Loucy (cell line): Measurements from ENCODE around the gene CDS2.

Source experiments
- H2AFZ ChIP-seq: fragments of 200-600 bp; sonication (generic); 2 replicates; pipeline ENCODE4 v1.6.0; 2016; ENCODE audit warnings: antibody characterized with exemption, mild to moderate bottlenecking, low read length, moderate library complexity
- H3F3A ChIP-seq: fragments of 200-600 bp; 2 replicates; pipeline ENCODE4 v1.6.0; 2016; ENCODE audit warnings: antibody characterized with exemption, low read depth, mild to moderate bottlenecking
- H3K27me3 ChIP-seq: fragments of 200-600 bp; sonication (generic); 2 replicates; pipeline ENCODE4 v1.6.1; 2014; ENCODE audit warnings: low read length, mild to moderate bottlenecking; ENCODE audit not compliant: insufficient read depth, poor library complexity, severe bottlenecking
- H3K36me3 ChIP-seq: fragments of 200-600 bp; sonication (generic); 2 replicates; pipeline ENCODE4 v1.6.1; 2016; ENCODE audit warnings: low read length; ENCODE audit not compliant: insufficient read depth
- H3K4me1 ChIP-seq: fragments of 200-600 bp; sonication (generic); 2 replicates; pipeline ENCODE4 v1.5.1; 2014; ENCODE audit warnings: low read length, mild to moderate bottlenecking; ENCODE audit not compliant: insufficient read depth, poor library complexity, severe bottlenecking
- H3K4me2 ChIP-seq: fragments of 200-600 bp; sonication (generic); 2 replicates; pipeline ENCODE4 v1.6.0; 2014; ENCODE audit warnings: antibody characterized with exemption, low read length, low read depth, mild to moderate bottlenecking; ENCODE audit not compliant: poor library complexity, severe bottlenecking
- H3K4me3 ChIP-seq: fragments of 200-600 bp; sonication (generic); 2 replicates; pipeline ENCODE4 v1.5.1; 2014; ENCODE audit warnings: low read length, mild to moderate bottlenecking, mixed read lengths; ENCODE audit not compliant: poor library complexity, severe bottlenecking
- H3K79me2 ChIP-seq: fragments of 200-600 bp; sonication (generic); 2 replicates; pipeline ENCODE4 v1.6.1; 2014; ENCODE audit warnings: low read length; ENCODE audit not compliant: insufficient read depth
- H3K9ac ChIP-seq: fragments of 200-600 bp; sonication (generic); 2 replicates; pipeline ENCODE4 v1.6.0; 2014; ENCODE audit warnings: mild to moderate bottlenecking, low read depth, low read length, moderate library complexity; ENCODE audit not compliant: poor library complexity, severe bottlenecking
- H3K9me2 ChIP-seq: fragments of 200-600 bp; sonication (generic); replicated peaks from 2 replicates; pipeline ENCODE4 v1.6.1; 2016; ENCODE audit warnings: low read depth, low read length, mixed read lengths
- H3K9me3 ChIP-seq: fragments of 200-600 bp; sonication (generic); 2 replicates; pipeline ENCODE4 v1.6.1; 2014; ENCODE audit warnings: mild to moderate bottlenecking, antibody characterized with exemption, low read length, low read depth; ENCODE audit not compliant: insufficient read depth
- H4K20me1 ChIP-seq: fragments of 200-600 bp; sonication (generic); 2 replicates; pipeline ENCODE4 v1.6.0; 2014; ENCODE audit warnings: antibody characterized with exemption, low read length, mild to moderate bottlenecking; ENCODE audit not compliant: insufficient read depth, poor library complexity, severe bottlenecking
- EZH2phosphoT487 ChIP-seq: fragments of 200-600 bp; IDR thresholded peaks from 2 replicates; pipeline ENCODE4 v1.6.1; 2018; ENCODE audit warnings: antibody characterized with exemption, mild to moderate bottlenecking, moderate library complexity, borderline replicate concordance
- TF ChIP-seq, protein P1 (sequence below): fragments of 200-600 bp; sonication (generic); conservative IDR thresholded peaks from 2 replicates; pipeline ENCODE4 v1.5.1; 2014; ENCODE audit warnings: mild to moderate bottlenecking, antibody characterized with exemption, low read length

CDS2 gene

DNA sequence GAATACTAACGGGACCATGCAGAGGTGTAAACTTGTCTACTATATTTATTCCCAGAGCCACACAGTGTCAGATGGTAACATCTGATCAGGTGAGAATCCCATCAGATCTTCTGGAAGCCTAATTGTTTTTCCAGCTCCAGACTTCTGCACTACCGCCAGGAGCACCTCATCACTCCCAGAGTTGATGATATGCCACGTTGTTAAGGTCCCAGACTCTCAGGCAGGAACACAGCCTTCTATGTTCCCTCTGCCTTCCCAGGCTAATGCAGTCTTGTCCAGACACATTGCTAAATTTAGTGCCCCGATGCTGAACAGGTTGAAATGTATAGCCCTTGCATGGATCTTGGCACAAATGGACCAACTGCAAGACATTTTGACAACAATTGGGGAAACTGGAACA is 103.7 kb downstream of the CDS2 start:
- no peaks in the 10 kb centered on the region for H3K4me1 ChIP-seq
- no peaks in the 10 kb centered on the region for H3K9me3 ChIP-seq
- H3K9ac ChIP-seq, result no peak overlapping the region
- no peaks in the 10 kb centered on the region for H3K27me3 ChIP-seq
- H3K79me2 ChIP-seq, result no peaks in the 10 kb centered on the region
- no peaks in the 10 kb centered on the region for H3K9me2 ChIP-seq
- no peak overlapping the region for H3K4me2 ChIP-seq
- no peaks in the 10 kb centered on the region for H4K20me1 ChIP-seq
- no peaks in the 10 kb centered on the region for H3F3A ChIP-seq
- no peak overlapping the region for H2AFZ ChIP-seq
- H3K36me3 ChIP-seq, result no peaks in the 10 kb centered on the region
- TF ChIP-seq, protein P1, sequence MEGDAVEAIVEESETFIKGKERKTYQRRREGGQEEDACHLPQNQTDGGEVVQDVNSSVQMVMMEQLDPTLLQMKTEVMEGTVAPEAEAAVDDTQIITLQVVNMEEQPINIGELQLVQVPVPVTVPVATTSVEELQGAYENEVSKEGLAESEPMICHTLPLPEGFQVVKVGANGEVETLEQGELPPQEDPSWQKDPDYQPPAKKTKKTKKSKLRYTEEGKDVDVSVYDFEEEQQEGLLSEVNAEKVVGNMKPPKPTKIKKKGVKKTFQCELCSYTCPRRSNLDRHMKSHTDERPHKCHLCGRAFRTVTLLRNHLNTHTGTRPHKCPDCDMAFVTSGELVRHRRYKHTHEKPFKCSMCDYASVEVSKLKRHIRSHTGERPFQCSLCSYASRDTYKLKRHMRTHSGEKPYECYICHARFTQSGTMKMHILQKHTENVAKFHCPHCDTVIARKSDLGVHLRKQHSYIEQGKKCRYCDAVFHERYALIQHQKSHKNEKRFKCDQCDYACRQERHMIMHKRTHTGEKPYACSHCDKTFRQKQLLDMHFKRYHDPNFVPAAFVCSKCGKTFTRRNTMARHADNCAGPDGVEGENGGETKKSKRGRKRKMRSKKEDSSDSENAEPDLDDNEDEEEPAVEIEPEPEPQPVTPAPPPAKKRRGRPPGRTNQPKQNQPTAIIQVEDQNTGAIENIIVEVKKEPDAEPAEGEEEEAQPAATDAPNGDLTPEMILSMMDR, result no peak
- TF ChIP-seq EZH2phosphoT487, result no peak
- H3K4me3 ChIP-seq, result no peak overlapping the region

DNA sequence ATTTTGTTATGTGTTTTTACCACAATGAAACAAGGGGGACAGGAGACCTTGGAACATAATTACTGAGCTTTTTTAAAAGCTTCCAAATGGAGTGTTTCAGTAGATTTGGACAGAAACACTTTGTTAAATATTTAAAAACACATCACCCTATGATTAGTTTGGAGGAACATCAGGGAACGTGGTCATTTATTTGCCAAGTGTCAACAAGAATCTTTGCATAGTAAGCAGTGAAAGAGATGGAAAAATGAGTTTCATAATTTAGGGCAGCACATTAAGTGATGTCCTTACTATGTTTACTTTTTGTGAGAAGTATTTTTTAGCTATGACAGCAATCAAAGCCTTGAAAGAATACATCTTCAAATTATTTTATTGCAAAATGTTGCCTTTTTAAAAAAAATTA is 107.3 kb downstream of the CDS2 start:
- Histone ChIP-seq H2AFZ (no peak overlapping the region), H4K20me1 (no peaks in the 10 kb centered on the region), H3K9me2 (no peaks in the 10 kb centered on the region), H3K9ac (no peak overlapping the region), H3K4me3 (no peak overlapping the region), H3K4me1 (no peaks in the 10 kb centered on the region), H3K36me3 (no peaks in the 10 kb centered on the region), H3K4me2 (no peak overlapping the region), H3K9me3 (no peaks in the 10 kb centered on the region), H3K27me3 (no peaks in the 10 kb centered on the region), H3F3A (no peaks in the 10 kb centered on the region), H3K79me2 (no peaks in the 10 kb centered on the region)
- TF ChIP-seq EZH2phosphoT487, result no peak
- TF ChIP-seq, protein P1, result no peak

DNA sequence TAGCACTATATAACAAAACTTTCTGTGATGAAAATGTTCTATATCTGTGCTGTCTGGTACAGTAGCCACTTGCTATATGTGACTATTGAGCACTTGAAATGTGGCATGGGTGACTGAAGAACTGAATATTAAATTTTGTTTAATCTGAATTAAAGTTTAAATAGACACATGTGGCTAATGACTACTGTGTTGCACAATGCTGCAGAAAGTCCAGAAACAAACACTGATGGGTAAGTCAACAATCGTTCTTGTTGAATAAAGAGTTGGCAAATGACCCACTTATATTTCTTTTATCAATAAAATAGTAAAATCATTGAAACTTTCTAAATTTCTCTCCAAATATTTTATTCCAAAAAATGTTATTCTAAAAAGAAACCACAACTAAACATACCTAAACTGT is 108.2 kb downstream of the CDS2 start:
- no peak overlapping the region for H3K4me2 ChIP-seq
- H4K20me1 ChIP-seq, result no peaks in the 10 kb centered on the region
- no peak overlapping the region for H3K9ac ChIP-seq
- TF ChIP-seq EZH2phosphoT487, result no peak
- TF ChIP-seq, protein P1, result no peak
- no peaks in the 10 kb centered on the region for H3K9me2 ChIP-seq
- no peak overlapping the region for H3K4me3 ChIP-seq
- H3K79me2 ChIP-seq, result no peaks in the 10 kb centered on the region
- no peak overlapping the region for H2AFZ ChIP-seq
- H3K4me1 ChIP-seq, result no peaks in the 10 kb centered on the region
- no peaks in the 10 kb centered on the region for H3K9me3 ChIP-seq
- H3K27me3 ChIP-seq, result no peaks in the 10 kb centered on the region
- H3F3A ChIP-seq, result no peaks in the 10 kb centered on the region
- no peaks in the 10 kb centered on the region for H3K36me3 ChIP-seq
